Liver (tissue), 9 donors: ENCODE measurements around the gene FN3K. TPM values are rescaled to one million over a fixed set of nuclear protein-coding genes. Genes with fewer than 3 reads are reported as not detected.

Experiments
- DNase-seq: peaks from one replicate; pipeline ENCODE4 v3.0.0-alpha.2; 2017; ENCODE audit warnings: low spot score
- H3K27ac ChIP-seq, 2 donors: one replicate each; pipeline ENCODE4 v1.7.0; 2013; ENCODE audit warnings: inconsistent platforms in 2 of 2, low read length in 2 of 2, control low read depth in 1 of 2, low read depth in 1 of 2, mild to moderate bottlenecking in 1 of 2
- H3K27me3 ChIP-seq, 4 donors: one replicate each; pipeline versions ENCODE4 v1.6.1 to v1.7.0; 2013; ENCODE audit warnings: low read length in 3 of 4, inconsistent platforms in 1 of 4, mild to moderate bottlenecking in 1 of 4, moderate library complexity in 1 of 4; ENCODE audit not compliant: control insufficient read depth in 4 of 4, insufficient read depth in 4 of 4
- H3K36me3 ChIP-seq, 4 donors: one replicate each; pipeline versions ENCODE4 v1.6.1 to v1.7.0; 2013; ENCODE audit warnings: low read length in 3 of 4, mild to moderate bottlenecking in 3 of 4, low read depth in 1 of 4, moderate library complexity in 1 of 4; ENCODE audit not compliant: control insufficient read depth in 4 of 4, insufficient read depth in 3 of 4
- H3K4me1 ChIP-seq, 4 donors: one replicate each; pipeline versions ENCODE4 v1.6.1 to v1.7.0; 2013; ENCODE audit warnings: low read length in 3 of 4, mild to moderate bottlenecking in 3 of 4, moderate library complexity in 1 of 4; ENCODE audit not compliant: control insufficient read depth in 4 of 4, insufficient read depth in 4 of 4
- H3K4me3 ChIP-seq, 3 donors: one replicate each; pipeline versions ENCODE4 v1.6.1 to v1.7.0; 2013; ENCODE audit warnings: low read length in 3 of 3, control low read depth in 1 of 3, low read depth in 1 of 3, mild to moderate bottlenecking in 1 of 3
- H3K9ac ChIP-seq, 2 donors: one replicate each; pipeline ENCODE4 v1.7.0; 2013; ENCODE audit warnings: low read length in 2 of 2, mild to moderate bottlenecking in 2 of 2, moderate library complexity in 2 of 2, control low read depth in 1 of 2, low read depth in 1 of 2
- H3K9me3 ChIP-seq, 4 donors: one replicate each; pipeline versions ENCODE4 v1.6.1 to v1.7.0; 2013; ENCODE audit warnings: low read length in 3 of 4; ENCODE audit not compliant: control insufficient read depth in 4 of 4
- ATF3 ChIP-seq: IDR thresholded peaks from 2 replicates; pipeline ENCODE4 v1.6.1; 2016; ENCODE audit warnings: antibody characterized with exemption
- EGR1 ChIP-seq, 2 donors: IDR thresholded peaks; 2 replicates each; pipeline ENCODE4 v1.6.1; 2016 to 2018; ENCODE audit warnings: antibody characterized with exemption in 2 of 2, low read depth in 2 of 2
- FOXA1 ChIP-seq: IDR thresholded peaks from 2 replicates; pipeline ENCODE4 v1.6.1; 2016; ENCODE audit warnings: antibody characterized with exemption
- FOXA2 ChIP-seq: IDR thresholded peaks from 2 replicates; pipeline ENCODE4 v1.6.1; 2016; ENCODE audit warnings: antibody characterized with exemption
- GABPA ChIP-seq, 2 donors: IDR thresholded peaks in 1 of 2; conservative IDR thresholded peaks in 1 of 2; 2 replicates each; pipeline ENCODE4 v1.6.1; 2016; ENCODE audit warnings: antibody characterized with exemption in 2 of 2, mild to moderate bottlenecking in 1 of 2, moderate library complexity in 1 of 2
- HNF4A ChIP-seq, 2 donors: conservative IDR thresholded peaks; 2 replicates each; pipeline ENCODE4 v1.6.1; 2016; ENCODE audit warnings: antibody characterized with exemption in 2 of 2, mild to moderate bottlenecking in 2 of 2
- HNF4G ChIP-seq: IDR thresholded peaks from 2 replicates; pipeline ENCODE4 v1.6.1; 2016; ENCODE audit warnings: antibody characterized with exemption
- JUND ChIP-seq, 2 donors: IDR thresholded peaks; 2 replicates each; pipeline ENCODE4 v1.6.1; 2016; ENCODE audit warnings: antibody characterized with exemption in 2 of 2
- MAX ChIP-seq: IDR thresholded peaks from 2 replicates; pipeline ENCODE4 v1.6.1; 2016; ENCODE audit warnings: antibody characterized with exemption
- NR2F2 ChIP-seq: IDR thresholded peaks from 2 replicates; pipeline ENCODE4 v1.6.1; 2016; ENCODE audit warnings: antibody characterized with exemption
- RAD21 ChIP-seq, 2 donors: IDR thresholded peaks; 2 replicates each; pipeline ENCODE4 v1.6.1; 2016; ENCODE audit warnings: antibody characterized with exemption in 2 of 2, mild to moderate bottlenecking in 2 of 2
- RXRA ChIP-seq, 2 donors: IDR thresholded peaks; 2 replicates each; pipeline ENCODE4 v1.6.1; 2017 to 2018; ENCODE audit warnings: antibody characterized with exemption in 2 of 2, mild to moderate bottlenecking in 1 of 2
- SP1 ChIP-seq: IDR thresholded peaks from 2 replicates; pipeline ENCODE4 v1.6.1; 2018; ENCODE audit warnings: antibody characterized with exemption, mild to moderate bottlenecking
- TAF1 ChIP-seq: conservative IDR thresholded peaks from 2 replicates; pipeline ENCODE4 v1.6.1; 2016; ENCODE audit warnings: antibody characterized with exemption, mild to moderate bottlenecking
- YY1 ChIP-seq: IDR thresholded peaks from 2 replicates; pipeline ENCODE4 v1.6.1; 2016; ENCODE audit warnings: antibody characterized with exemption, mild to moderate bottlenecking
- whole genome bisulfite sequencing: extraction: QIAGEN DNeasy Blood & Tissue Kit; methylation state at CpG from one replicate; pipeline ENCODE4 v1.1.7; 2013; 5-methylcytosine and 5-hydroxymethylcytosine counted together
- polyA plus RNA-seq, 2 donors: library from polyadenylated mRNA; stranded (reverse) in 1 of 2; unstranded in 1 of 2; fragments of 200-250 nt in 1 of 2; fragments of >200 nt in 1 of 2; fragmentation: Nextera tagmentation in 1 of 2; extraction: Ambion mirVana in 1 of 2; gene quantifications; one replicate each; pipeline versions ENCODE4 v1.2.1 to v1.2.3, GENCODE V29; 2013 to 2015
- total RNA-seq, 2 donors: library from RNA; depleted of rRNA; stranded (reverse); fragments of >200 nt; gene quantifications; one replicate each; pipeline ENCODE4 v1.2.3, GENCODE V29; 2014
- TF ChIP-seq, protein P1 (sequence below): IDR thresholded peaks from 2 replicates; pipeline ENCODE4 v1.6.1; 2016; ENCODE audit warnings: antibody characterized with exemption, mild to moderate bottlenecking
- donor health status: healthy.
- donor health status: healthy.
- donor health status: healthy.
- donor health status: healthy.
- donor health status: healthy.

Gene FN3K
- total and polyA plus RNA-seq, 4 donors: 18.4 to 28.7 (median 22.9) TPM

GRCh38 chr17:82709024-82709675 is 26.3 kb upstream of the FN3K start:
- DNase-seq: no peak
- H3K27ac ChIP-seq: no peak overlapping the region
- no peak for TF ChIP-seq NR2F2
- TF ChIP-seq EGR1 (IDR thresholded peaks at IDR 0.05; ENCODE audit: low read depth in 2 of 2): no peak
- no peak for TF ChIP-seq ATF3
- TF ChIP-seq TAF1: no peak
- TF ChIP-seq JUND (IDR thresholded peaks at IDR 0.05): no peak
- TF ChIP-seq YY1: no peak
- no peak for TF ChIP-seq MAX
- no peak for TF ChIP-seq HNF4G
- TF ChIP-seq RXRA (IDR thresholded peaks at IDR 0.05): no peak
- no peak for TF ChIP-seq FOXA2
- TF ChIP-seq HNF4A (conservative IDR thresholded peaks at IDR 0.05): no peak
- no peak for TF ChIP-seq GABPA (IDR thresholded peaks at IDR 0.05 in 1 of 2, conservative IDR thresholded peaks at IDR 0.05 in 1 of 2)
- no peak overlapping the region for H3K9ac ChIP-seq
- no peaks in the 10 kb centered on the region for H3K27me3 ChIP-seq
- H3K9me3 ChIP-seq: no peaks in the 10 kb centered on the region
- WGBS: 74% methylated on average over 9 of the region's 9 CpGs
- H3K4me1 ChIP-seq: peaks cover 3 to 8% (median 6%) of the 10 kb centered on the region in 4 donors
- H3K4me3 ChIP-seq: no peak overlapping the region
- H3K36me3 ChIP-seq: no peaks in the 10 kb centered on the region

GRCh38 chr17:82709676-82710498 is 25.5 kb upstream of the FN3K start:
- H3K9ac ChIP-seq: no peak overlapping the region
- H3K9me3 ChIP-seq: no peaks in the 10 kb centered on the region
- H3K27me3 ChIP-seq: no peaks in the 10 kb centered on the region
- H3K36me3 ChIP-seq: no peaks in the 10 kb centered on the region
- no peak overlapping the region for H3K27ac ChIP-seq
- TF ChIP-seq FOXA1 (no peak), JUND (IDR thresholded peaks at IDR 0.05) (no peak), EGR1 (IDR thresholded peaks at IDR 0.05; ENCODE audit: low read depth in 2 of 2) (no peak), HNF4A (conservative IDR thresholded peaks at IDR 0.05) (no peak), SP1 (no peak), HNF4G (no peak), GABPA (IDR thresholded peaks at IDR 0.05 in 1 of 2, conservative IDR thresholded peaks at IDR 0.05 in 1 of 2) (no peak), RAD21 (IDR thresholded peaks at IDR 0.05) (no peak), TAF1 (no peak), RXRA (IDR thresholded peaks at IDR 0.05) (no peak), MAX (no peak), YY1 (no peak)
- TF ChIP-seq, protein P1, sequence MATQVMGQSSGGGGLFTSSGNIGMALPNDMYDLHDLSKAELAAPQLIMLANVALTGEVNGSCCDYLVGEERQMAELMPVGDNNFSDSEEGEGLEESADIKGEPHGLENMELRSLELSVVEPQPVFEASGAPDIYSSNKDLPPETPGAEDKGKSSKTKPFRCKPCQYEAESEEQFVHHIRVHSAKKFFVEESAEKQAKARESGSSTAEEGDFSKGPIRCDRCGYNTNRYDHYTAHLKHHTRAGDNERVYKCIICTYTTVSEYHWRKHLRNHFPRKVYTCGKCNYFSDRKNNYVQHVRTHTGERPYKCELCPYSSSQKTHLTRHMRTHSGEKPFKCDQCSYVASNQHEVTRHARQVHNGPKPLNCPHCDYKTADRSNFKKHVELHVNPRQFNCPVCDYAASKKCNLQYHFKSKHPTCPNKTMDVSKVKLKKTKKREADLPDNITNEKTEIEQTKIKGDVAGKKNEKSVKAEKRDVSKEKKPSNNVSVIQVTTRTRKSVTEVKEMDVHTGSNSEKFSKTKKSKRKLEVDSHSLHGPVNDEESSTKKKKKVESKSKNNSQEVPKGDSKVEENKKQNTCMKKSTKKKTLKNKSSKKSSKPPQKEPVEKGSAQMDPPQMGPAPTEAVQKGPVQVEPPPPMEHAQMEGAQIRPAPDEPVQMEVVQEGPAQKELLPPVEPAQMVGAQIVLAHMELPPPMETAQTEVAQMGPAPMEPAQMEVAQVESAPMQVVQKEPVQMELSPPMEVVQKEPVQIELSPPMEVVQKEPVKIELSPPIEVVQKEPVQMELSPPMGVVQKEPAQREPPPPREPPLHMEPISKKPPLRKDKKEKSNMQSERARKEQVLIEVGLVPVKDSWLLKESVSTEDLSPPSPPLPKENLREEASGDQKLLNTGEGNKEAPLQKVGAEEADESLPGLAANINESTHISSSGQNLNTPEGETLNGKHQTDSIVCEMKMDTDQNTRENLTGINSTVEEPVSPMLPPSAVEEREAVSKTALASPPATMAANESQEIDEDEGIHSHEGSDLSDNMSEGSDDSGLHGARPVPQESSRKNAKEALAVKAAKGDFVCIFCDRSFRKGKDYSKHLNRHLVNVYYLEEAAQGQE: no peak
- peaks cover 0 to under 1% (median under 1%) of the 10 kb centered on the region in 4 donors for H3K4me1 ChIP-seq
- 89% methylated on average over 25 of the region's 25 CpGs for WGBS
- no peak for DNase-seq
- H3K4me3 ChIP-seq: no peak overlapping the region
